Measurements from ENCODE around the gene TMEM238L.

TMEM238L gene

DNA sequence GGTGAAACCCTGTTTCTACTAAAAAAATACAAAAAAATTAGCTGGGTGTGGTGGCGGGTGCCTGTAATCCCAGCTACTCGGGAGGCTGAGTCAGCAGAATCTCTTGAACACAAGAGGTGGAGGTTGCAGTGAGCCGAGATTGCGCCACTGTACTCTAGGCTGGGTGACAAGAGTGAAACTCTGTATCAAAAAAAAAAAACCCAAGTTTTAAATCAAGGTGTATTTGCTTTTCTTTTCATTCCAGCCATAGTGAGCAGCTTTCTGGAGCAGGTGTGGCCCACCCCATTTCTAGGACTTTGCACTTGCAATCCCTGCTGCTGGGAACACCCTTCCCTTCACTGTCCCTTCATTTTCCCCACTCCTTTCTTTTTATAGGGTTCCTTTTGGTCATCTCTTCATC is 28.8 kb downstream of the TMEM238L start:
- H3K4me1 Mint-ChIP-seq = no peaks in the 10 kb centered on the region
- no peak overlapping the region for H3K4me3 Mint-ChIP-seq
- H3K36me3 Mint-ChIP-seq = peaks cover 4% of the 10 kb centered on the region
- no peak for DNase-seq (ENCODE audit: low spot score in 2 of 2)
- peaks cover 13% of the 10 kb centered on the region for H3K27me3 Mint-ChIP-seq
- no peak overlapping the region for H3K27ac Mint-ChIP-seq
- ATAC-seq (ENCODE audit: low read depth) = no peak
- peaks cover 8% of the 10 kb centered on the region for H3K9me3 Mint-ChIP-seq

DNA sequence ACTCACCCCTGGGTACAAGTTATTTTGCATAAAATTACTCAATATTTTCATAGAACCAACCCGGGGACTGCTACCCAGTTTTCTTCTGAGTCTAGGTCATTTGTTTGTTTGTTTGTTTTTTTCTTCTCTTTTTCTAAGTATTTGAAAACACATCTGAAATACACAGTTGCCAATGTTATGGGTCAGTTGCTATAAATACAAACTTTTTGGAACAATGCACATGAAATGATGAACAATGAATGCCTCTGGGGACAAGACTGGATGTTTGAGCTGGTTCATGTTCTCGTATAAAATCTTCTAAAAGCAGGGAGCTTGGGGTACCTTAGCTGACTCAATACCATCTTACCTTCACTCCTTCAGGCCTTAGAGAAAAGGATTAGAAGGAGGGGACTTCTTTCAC is 30.5 kb downstream of the TMEM238L start:
- ATAC-seq (ENCODE audit: low read depth) (no peak), DNase-seq (ENCODE audit: low spot score in 2 of 2) (no peak)
- Mint-ChIP-seq H3K27ac (no peak overlapping the region), H3K27me3 (peaks cover 13% of the 10 kb centered on the region), H3K4me3 (no peak overlapping the region), H3K4me1 (no peaks in the 10 kb centered on the region), H3K36me3 (peaks cover 4% of the 10 kb centered on the region), H3K9me3 (peaks cover 8% of the 10 kb centered on the region)

DNA sequence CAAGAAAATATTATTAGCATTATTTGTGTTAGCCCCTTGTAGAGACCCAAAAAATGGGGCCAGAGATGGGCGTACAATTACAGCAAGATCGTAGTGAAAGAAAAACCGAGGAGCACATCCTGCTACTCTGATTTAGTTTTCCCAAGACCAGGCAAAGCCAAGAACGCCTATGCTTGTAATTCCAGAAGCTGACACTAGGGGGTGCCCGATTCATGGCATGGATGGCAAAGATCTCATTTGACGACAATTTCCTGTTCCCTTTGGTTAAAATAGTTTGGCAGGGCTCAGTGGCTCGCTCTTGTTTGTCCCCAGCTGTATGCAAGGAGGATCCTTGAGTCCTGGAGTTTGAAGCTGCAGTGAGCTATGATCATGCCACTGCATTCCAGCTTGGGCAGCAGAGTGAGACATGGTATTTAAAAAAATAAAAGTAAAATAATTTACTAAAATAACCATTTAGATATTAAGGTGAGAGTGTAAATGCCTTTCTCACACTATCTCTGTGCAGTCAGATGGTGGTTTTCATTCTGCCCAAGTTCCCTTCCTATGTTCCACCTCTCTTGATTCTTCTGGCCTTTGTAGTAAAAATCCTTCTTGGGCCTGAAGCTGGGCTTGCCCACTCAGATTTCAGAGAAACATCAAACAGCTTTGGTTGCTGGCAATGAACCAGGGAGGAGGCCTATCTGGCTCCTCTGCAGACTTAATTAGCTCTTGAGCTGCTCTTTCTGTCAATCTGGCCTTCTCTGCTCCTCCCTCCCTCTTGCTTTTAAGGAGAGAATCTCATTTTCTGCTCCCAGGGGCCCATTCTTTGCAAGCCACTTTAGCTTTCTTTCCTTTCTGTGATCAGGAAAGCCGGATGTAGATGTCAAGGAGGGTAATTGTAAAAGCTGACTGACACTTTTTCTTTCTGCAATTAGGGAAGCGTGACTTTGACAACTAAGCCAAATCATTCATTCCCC is 31.2 kb downstream of the TMEM238L start:
- H3K27ac Mint-ChIP-seq = no peak overlapping the region
- no peaks in the 10 kb centered on the region for H3K4me1 Mint-ChIP-seq
- peaks cover 13% of the 10 kb centered on the region for H3K27me3 Mint-ChIP-seq
- no peak for DNase-seq (ENCODE audit: low spot score in 2 of 2)
- peaks cover 8% of the 10 kb centered on the region for H3K9me3 Mint-ChIP-seq
- H3K36me3 Mint-ChIP-seq = peaks cover 4% of the 10 kb centered on the region
- ATAC-seq (ENCODE audit: low read depth) = no peak
- no peak overlapping the region for H3K4me3 Mint-ChIP-seq

DNA sequence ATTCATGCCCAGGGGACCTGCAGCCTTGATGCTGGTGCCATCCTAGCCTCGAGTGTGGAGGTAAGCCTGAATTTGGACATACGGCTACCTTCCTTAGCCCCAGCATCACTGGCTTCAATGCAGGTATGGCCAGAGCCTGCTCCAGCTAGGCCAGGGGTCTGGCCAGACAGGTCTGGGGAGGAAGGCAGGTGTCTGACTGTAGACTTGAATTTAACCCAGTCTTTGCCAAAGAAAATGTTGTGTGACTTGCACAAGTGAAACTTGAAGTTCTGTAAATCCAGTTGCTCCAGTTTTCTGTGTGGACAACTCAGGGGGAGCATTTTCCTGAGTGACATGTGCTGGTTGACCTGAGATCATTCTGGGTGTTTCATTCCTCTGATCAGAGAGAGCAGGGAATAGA is 32.8 kb downstream of the TMEM238L start:
- Mint-ChIP-seq H3K4me3 (no peak overlapping the region), H3K36me3 (peaks cover 4% of the 10 kb centered on the region), H3K4me1 (no peaks in the 10 kb centered on the region), H3K9me3 (peaks cover 9% of the 10 kb centered on the region), H3K27me3 (peaks cover 13% of the 10 kb centered on the region), H3K27ac (no peak overlapping the region)
- no peak for DNase-seq (ENCODE audit: low spot score in 2 of 2)
- no peak for ATAC-seq (ENCODE audit: low read depth)

DNA sequence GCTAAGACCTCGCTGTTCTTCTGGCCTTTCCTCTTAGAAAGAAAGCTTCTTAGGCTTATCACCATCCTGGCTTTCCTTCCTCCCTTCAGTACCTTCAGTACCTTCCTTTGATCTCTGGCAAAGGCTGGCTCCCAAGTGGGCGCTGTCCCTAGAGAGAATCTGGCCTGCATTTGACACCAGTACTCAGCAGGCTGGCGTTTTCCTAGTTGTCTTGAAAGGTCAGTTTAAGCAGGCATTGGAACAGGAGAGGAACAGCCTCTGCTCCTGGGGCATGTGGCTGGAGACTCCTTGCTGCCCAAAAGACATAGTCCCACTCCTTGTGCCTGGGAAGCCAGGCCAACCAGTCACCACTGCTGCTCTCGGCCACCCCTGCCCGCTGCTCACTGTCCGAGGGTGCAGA is 34.1 kb downstream of the TMEM238L start:
- DNase-seq (ENCODE audit: low spot score in 2 of 2) (no peak), ATAC-seq (ENCODE audit: low read depth) (no peak)
- Mint-ChIP-seq H3K36me3 (peaks cover 4% of the 10 kb centered on the region), H3K27me3 (peaks cover 9% of the 10 kb centered on the region), H3K27ac (no peak overlapping the region), H3K4me3 (no peak overlapping the region), H3K4me1 (no peaks in the 10 kb centered on the region), H3K9me3 (peaks cover 11% of the 10 kb centered on the region)

DNA sequence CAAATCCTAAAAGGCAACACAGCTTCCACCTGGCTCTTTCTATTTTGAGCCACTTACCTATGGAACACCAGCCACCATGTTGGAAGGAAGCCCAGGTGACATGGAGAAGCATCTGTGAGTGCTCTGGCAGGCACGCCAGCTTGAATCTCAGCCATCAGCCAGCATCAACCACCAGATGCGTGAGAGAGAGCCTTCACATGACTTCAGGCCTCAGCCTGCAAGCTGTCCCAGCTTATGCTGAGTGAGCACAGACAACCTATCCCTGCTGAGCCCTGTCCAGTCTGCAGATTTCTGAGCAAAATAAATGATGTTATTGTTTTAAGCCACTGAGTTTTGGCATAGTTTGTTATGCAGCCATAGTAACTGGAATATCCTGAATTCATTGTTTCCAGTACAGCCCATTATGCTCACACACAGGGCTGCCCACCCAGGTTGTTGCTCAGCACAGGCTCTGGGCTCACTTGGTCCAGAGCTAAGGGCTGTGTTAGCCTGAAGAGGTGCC is 35.1 kb downstream of the TMEM238L start:
- Mint-ChIP-seq H3K9me3 (peaks cover 11% of the 10 kb centered on the region), H3K27me3 (peaks cover 8% of the 10 kb centered on the region)

DNA sequence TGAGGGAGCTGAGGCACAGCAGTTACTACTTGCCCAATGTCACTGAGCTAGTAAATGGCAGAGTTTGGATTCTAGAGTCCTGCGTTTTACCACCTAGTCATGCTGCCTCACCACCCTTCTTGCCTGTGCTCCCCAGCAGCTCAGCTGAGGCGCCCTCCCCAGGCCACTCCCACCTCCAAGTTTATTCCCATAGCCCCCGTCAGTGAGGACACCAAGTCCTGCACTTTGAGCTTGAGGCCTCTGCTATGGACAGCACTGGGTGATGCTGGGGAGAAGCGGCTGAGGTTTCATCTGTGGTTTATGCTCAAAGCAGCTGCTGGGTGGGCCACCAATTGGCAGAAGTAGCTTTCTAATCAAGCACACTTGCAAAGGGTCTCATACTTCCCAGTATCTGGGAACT is 36.7 kb downstream of the TMEM238L start:
- no peak overlapping the region for H3K4me3 Mint-ChIP-seq
- H3K9me3 Mint-ChIP-seq = peaks cover 10% of the 10 kb centered on the region
- DNase-seq (ENCODE audit: low spot score in 2 of 2) = no peak
- H3K36me3 Mint-ChIP-seq = peaks cover 4% of the 10 kb centered on the region
- ATAC-seq (ENCODE audit: low read depth) = no peak
- no peaks in the 10 kb centered on the region for H3K4me1 Mint-ChIP-seq
- no peak overlapping the region for H3K27ac Mint-ChIP-seq
- H3K27me3 Mint-ChIP-seq = peaks cover 7% of the 10 kb centered on the region

More for the DNA sequence above, 35.1 kb downstream of the TMEM238L start:
- H3K27ac Mint-ChIP-seq = no peak overlapping the region
- no peaks in the 10 kb centered on the region for H3K4me1 Mint-ChIP-seq
- DNase-seq (ENCODE audit: low spot score in 2 of 2) (no peak), ATAC-seq (ENCODE audit: low read depth) (no peak)
- H3K36me3 Mint-ChIP-seq = peaks cover 4% of the 10 kb centered on the region
- no peak overlapping the region for H3K4me3 Mint-ChIP-seq

DNA sequence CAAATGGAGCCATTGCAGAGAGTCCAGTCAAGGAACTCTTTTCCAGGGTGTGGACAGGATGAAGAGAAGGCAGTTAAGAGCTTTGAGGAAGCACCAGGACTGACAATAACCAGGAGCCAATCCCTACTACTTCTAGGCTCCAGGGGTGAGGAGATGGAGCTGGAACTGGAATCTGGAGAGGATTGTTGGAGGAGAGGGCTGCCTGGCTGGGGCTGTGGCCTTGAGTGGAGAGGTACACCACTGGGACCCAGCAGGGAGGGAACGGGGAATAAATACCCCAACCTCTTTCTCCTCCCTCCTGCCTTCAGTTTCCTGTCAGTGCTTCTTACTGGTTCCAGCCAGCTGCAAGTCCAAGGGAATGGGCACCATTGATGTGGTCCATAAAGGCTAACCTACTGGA is 41.9 kb downstream of the TMEM238L start:
- H3K27me3 Mint-ChIP-seq = peaks cover 2% of the 10 kb centered on the region
- no peak overlapping the region for H3K4me3 Mint-ChIP-seq
- no peaks in the 10 kb centered on the region for H3K4me1 Mint-ChIP-seq
- ATAC-seq (ENCODE audit: low read depth) (no peak), DNase-seq (ENCODE audit: low spot score in 2 of 2) (no peak)
- H3K9me3 Mint-ChIP-seq = peaks cover 2% of the 10 kb centered on the region
- no peak overlapping the region for H3K27ac Mint-ChIP-seq
- H3K36me3 Mint-ChIP-seq = no peaks in the 10 kb centered on the region

DNA sequence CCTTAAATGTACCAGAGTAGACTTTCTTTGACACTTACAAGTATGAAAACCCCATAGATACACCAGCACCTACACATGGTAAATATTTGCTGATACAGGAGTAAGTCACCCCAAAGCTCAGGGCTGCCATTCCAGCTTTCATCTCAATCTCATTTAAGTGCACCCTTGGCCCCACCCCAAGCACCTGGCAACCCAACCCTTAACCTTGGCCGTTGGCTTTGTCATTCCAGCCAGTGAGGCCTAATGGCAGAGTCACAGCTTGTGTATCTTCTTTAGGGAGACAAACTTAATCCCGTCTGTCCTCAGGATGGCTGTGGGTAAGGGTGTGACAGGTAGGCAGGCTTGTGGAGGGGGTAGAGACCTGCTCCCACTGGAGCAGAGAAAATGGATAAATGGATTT is 42.6 kb downstream of the TMEM238L start:
- Mint-ChIP-seq H3K4me1 (no peaks in the 10 kb centered on the region), H3K27ac (no peak overlapping the region), H3K27me3 (peaks cover 2% of the 10 kb centered on the region), H3K4me3 (no peak overlapping the region), H3K36me3 (no peaks in the 10 kb centered on the region), H3K9me3 (peaks cover 2% of the 10 kb centered on the region)
- DNase-seq (ENCODE audit: low spot score in 2 of 2) (no peak), ATAC-seq (ENCODE audit: low read depth) (no peak)

DNA sequence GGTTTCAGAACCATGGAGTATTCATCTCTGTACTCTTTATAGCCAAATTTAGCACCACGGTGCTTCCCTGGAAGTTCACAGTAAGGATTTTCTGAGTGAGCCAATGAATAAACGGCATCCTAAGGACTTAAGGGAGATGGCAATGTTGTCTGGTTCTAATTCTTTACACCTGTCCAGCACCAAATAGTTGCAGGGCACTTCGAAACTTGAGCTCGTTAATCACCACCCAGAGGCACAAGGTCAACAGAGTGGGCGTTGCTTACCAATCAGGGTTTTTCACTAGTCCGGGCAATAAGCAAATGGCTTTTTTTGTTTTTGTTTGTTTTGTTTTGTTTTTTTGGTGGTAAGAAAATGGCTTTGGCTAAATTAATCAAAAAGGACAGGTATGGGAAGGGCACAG is 45.8 kb downstream of the TMEM238L start:
- no peak overlapping the region for H3K4me3 Mint-ChIP-seq
- H3K36me3 Mint-ChIP-seq = no peaks in the 10 kb centered on the region
- DNase-seq (ENCODE audit: low spot score in 2 of 2) = no peak

DNA sequence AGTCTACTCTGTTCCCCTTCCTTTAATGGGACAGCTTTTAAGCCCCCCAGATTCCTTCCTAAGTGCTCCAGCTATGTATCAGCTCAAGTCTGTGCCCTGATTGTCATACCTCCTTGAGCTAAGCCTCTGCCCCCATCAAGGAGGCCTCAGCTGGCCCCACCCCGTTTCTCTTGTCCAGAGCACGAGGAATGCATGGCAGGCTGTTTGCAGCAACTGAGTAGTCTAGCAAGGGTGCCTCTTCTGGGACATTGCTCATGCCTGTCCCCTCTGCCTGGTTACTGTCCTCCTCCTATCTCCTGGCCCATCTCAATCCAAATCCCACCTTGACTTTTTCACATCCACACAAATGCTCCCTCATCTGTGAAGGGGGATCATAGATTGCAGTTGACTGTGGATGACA is 46.3 kb downstream of the TMEM238L start:
- H3K27ac Mint-ChIP-seq = no peak overlapping the region
- H3K4me1 Mint-ChIP-seq = peaks cover 3% of the 10 kb centered on the region
- peaks cover 3% of the 10 kb centered on the region for H3K27me3 Mint-ChIP-seq
- H3K36me3 Mint-ChIP-seq = no peaks in the 10 kb centered on the region
- no peaks in the 10 kb centered on the region for H3K9me3 Mint-ChIP-seq
- ATAC-seq (ENCODE audit: low read depth) (no peak), DNase-seq (ENCODE audit: low spot score in 2 of 2) (no peak)
- H3K4me3 Mint-ChIP-seq = no peak overlapping the region

More for the DNA sequence above, 45.8 kb downstream of the TMEM238L start:
- Mint-ChIP-seq H3K9me3 (no peaks in the 10 kb centered on the region), H3K27ac (no peak overlapping the region), H3K4me1 (peaks cover 3% of the 10 kb centered on the region), H3K27me3 (peaks cover 3% of the 10 kb centered on the region)
- no peak for ATAC-seq (ENCODE audit: low read depth)

DNA sequence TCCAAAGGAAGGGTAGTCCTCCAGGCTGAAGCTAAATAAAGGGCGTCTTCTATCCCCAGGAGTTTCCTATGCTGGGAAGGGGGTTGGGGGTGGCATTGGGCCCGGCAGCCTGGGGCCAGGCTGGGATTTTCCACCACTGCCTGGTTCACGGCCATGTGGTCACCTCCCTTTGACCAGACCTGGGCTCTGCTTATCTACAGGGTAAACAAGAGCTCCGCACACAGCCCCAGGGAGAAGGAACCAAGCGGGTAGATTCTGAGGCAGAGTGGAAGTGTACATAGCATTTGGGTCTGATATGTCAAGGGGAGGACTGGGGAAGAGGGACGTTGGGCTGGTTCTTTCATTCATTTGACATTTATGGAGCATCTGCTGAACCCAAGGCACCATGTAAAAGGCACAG is 46.8 kb downstream of the TMEM238L start:
- H3K27me3 Mint-ChIP-seq = peaks cover 3% of the 10 kb centered on the region
- DNase-seq (ENCODE audit: low spot score in 2 of 2) = no peak
- no peak overlapping the region for H3K4me3 Mint-ChIP-seq
- H3K36me3 Mint-ChIP-seq = no peaks in the 10 kb centered on the region
- no peak for ATAC-seq (ENCODE audit: low read depth)
- no peak overlapping the region for H3K27ac Mint-ChIP-seq
- no peaks in the 10 kb centered on the region for H3K9me3 Mint-ChIP-seq
- H3K4me1 Mint-ChIP-seq = peaks cover 3% of the 10 kb centered on the region

DNA sequence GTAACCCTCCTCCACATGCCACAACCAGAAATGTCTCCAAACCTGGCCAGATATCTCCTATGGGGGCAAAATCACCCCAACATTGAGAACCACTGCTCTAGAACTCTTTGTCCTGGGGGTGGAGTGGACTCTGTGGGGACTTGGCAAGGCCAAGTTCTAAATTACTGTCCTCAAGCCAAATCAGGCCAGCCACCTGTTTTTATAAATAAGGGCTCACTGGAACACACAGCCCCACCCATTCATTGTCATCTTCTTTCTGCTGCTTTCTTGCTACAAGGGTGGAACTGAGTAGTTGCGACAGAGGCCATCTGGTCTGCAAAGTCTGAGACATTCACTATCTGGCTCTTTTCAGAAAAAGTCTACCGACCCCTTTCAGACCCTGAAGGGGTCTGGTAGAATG is 47.3 kb downstream of the TMEM238L start:
- H3K27ac Mint-ChIP-seq = no peak overlapping the region
- no peaks in the 10 kb centered on the region for H3K9me3 Mint-ChIP-seq
- no peak for ATAC-seq (ENCODE audit: low read depth)
- no peak for DNase-seq (ENCODE audit: low spot score in 2 of 2)
- H3K27me3 Mint-ChIP-seq = peaks cover 3% of the 10 kb centered on the region
- H3K4me1 Mint-ChIP-seq = peaks cover 3% of the 10 kb centered on the region
- H3K36me3 Mint-ChIP-seq = no peaks in the 10 kb centered on the region
- no peak overlapping the region for H3K4me3 Mint-ChIP-seq

DNA sequence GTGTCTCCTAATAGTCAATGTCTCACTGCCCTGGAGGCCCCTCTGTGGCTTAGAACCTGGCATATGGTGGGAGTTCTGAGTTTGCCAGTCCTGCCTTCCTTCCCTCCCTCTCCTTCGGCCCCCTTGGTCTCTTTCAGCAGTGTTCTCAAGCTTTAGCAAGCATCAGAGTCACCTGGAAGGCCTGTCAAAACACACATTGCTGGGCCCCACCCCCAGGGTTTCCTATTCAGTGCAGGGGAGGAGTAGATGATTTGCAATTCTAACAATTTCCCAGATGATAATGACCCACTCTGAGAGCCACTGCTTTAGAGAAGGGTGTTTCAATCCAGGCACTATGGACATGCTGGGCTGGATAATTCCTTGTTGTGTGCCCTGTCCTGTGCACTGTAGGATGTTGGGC is 47.7 kb downstream of the TMEM238L start:
- H3K4me3 Mint-ChIP-seq = no peak overlapping the region
- no peak overlapping the region for H3K27ac Mint-ChIP-seq
- ATAC-seq (ENCODE audit: low read depth) (no peak), DNase-seq (ENCODE audit: low spot score in 2 of 2) (no peak)
- peaks cover 3% of the 10 kb centered on the region for H3K27me3 Mint-ChIP-seq
- H3K36me3 Mint-ChIP-seq = no peaks in the 10 kb centered on the region
- H3K4me1 Mint-ChIP-seq = peaks cover 3% of the 10 kb centered on the region
- no peaks in the 10 kb centered on the region for H3K9me3 Mint-ChIP-seq

Data from memory B cell (primary cell).